COLO668 (cell line): ENCODE data around the gene FBN1.

ENCODE experiments used
- DNase-seq: peaks from one replicate; lab custom pipeline; 2025; ENCODE audit not compliant: unreplicated experiment; lab: John Stamatoyannopoulos, UW

Gene FBN1

DNA sequence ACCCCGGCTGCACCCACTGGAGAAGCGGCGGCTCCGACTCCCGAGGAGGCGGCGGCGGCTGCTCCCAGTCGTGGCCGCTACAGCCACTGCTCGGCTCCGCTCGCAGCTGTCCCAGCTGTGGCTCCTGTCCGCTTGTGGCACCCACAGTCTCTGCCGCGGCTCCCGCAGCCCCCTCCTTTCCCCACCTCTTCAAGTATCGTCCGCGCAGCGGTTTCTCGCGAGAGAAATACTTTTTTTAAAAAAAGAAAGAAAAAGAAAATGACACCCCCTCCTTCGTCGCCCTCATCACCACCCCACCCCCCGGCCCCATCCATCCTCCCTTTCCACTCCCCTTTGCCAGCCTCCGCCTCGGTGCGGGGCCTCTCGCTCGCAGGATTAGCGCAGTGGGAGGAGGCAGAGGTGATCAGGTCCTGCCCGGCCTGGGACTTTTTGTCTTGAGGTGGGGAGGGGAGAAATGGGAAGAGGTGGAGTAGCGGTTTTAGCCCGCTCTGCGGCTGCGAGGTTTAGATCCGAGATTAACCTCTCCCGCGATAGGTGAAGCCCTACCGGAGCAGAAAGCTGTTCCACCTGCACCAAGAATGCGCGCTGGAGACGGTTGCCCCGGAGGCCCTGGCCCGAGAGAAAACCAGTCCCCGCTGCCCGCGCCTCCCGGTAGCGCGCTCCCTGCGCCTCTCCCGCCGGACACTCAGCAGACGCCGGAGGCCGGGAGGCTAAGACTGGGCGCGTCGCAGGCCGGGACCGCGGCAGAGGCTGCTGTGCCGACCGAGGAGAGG is at the start of gene FBN1:
FBN1 (minus strand) TSS at position 152 of the 773 bp plus-strand sequence. CDS start 940 bp downstream, outside the sequence.
- DNase-seq: peak; percentile 56

DNA sequence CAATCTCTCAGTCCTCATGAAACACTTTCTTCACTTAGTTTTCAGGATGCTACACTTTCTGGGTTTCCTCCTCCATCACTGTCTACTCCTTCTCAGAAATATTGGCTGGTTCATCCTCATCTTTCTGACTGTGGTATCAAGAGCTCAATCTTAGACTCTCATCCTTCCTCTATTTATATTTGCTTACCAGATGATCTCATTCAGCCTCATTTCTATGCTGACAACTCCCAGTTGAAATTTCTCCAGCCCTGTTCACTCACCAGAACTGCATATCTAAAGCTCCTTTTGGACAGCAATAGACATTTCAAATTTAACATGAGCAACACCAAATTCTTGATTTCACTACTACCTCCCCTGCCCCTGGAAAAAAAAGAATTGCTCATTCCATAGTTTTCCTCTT is 48.0 kb upstream of the FBN1 start:
- no peak for DNase-seq

DNA sequence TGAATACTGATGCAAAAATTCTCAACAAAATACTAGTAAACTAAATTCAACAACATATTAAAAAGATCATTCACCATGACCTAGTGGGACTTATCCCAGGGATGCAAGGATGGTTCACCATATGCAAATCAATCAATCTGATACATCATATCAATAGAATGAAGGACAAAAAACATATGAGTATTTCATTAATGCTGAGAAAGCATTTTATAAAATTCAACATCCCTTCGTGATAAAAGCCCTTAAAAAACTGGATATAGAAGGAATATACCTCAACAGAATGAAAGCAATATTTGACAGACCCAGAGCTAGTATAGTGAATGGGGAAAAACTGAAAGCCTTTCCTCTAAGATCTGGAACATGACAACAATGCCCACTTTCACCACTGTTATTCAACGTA is 43.0 kb upstream of the FBN1 start:
- DNase-seq: no peak

DNA sequence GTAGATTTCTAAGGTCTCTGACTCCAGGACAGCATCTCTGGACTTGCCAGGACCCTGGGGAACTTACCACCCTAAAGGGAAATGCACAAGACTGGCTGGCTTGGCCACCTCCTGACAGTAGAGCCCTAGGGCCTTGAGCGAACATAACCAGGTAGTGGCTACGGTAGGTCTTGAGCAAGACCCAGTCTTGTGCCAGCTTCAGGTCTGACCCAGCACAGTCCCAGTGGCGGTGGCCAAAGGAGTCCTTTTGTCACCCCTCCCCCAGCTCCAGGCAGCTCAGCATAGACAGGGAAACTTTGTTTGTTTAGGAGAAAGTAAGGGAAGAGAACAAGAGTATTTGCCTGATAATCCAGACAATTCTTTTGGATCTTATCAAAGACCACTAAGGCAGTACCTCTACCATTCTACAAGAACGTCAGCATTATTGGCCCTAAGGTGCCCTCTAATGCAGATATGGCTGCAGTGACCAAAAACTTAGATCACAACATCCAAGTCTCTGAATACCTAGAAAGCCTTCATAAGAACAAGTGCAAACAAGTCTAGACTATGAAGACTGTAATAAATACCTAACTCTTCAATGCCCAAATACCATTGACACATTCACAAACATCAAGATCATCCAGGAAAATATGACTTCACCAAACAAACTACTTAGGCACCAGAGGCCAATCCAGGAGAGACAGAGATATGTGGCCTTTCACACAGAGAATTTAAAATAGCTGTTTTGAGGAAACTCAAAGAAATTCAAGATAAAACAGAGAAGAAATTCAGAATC is 38.7 kb upstream of the FBN1 start:
- DNase-seq: no peak

DNA sequence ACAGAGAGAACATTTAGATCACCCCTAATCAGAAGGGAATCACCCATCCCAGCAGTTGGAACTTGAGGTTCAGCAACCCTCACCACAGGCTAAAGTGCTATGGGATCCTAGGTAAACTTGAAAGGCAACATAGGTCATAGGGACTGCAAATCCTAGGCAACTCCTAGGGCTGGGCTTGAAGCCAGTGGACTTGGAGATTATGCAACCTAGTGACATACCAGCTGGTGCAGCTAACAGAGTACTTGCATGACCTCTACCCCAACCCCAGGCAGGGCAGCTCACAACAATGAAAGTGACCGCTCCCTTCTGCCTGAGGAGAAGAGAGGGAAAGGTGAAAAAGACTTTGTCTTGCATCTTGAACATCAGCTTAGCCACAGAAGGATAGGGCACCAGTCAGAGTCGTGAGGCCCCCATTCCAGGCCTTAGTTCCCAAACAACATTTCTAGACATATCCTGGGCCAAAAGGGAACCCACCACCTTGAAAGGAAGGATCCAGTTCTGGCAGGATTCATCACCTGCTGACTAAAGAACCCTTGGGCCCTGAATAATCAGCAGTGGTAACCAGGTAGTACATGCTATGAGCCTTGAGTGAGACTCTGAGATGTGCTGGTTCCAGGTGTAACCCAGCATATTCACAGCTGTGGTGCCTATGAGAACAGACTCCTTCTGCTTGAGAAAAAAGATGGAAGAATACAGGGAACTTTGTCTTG is 37.6 kb upstream of the FBN1 start:
- DNase-seq: no peak

DNA sequence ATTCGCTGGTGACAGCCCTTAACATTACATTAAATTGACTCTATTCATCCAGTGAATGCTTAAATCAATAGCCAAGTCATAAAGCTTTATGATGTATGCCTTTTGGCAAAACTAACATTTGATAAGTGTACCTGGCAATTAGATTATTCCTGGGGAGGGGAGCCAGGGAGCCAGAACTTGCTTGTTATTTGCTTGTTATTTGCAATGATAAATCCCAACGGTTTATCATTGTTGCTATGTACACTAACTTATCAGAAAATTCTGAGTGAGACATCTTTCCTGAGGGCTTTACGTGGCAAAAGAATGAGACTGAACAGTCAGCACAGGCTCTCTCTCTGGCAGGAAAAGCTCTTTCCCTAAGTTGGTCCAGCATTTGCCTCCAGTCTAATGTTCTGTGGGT is 35.8 kb upstream of the FBN1 start:
- DNase-seq: no peak

DNA sequence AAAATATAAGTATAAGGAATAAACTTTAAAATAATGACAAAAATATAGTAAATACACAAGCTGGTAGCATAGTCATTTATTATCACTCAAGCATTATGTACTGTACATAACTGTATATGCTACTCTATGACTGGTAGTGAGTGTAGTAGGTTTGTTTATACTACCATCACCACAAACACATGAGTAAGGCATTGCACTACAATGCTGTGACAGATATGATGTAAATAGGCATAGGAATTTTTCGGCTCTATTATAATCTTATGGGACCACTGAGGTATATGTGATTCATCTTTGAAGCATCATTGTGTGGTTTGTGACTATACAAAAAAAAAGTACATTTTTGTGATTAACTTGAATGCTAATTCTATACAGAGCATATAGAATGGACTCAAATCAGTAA is 35.3 kb upstream of the FBN1 start:
- no peak for DNase-seq

DNA sequence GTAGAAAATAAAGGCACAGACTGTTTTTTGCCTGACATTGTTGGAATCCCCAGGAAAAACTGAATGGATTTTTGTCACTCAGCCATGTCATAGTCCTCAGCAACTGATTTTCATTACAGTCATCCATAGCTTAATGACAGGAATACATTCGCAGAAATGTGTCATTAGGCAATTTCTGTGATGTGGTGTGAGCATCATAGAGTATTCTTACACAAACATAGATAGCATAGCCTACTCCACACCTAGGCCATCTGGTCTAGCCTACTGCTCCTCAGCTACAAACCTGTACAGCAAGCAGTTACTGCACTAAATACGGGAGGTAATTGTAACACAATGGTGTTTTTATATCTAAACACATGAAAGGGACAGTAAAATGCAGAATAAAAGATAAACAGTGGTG is 34.4 kb upstream of the FBN1 start:
- no peak for DNase-seq

DNA sequence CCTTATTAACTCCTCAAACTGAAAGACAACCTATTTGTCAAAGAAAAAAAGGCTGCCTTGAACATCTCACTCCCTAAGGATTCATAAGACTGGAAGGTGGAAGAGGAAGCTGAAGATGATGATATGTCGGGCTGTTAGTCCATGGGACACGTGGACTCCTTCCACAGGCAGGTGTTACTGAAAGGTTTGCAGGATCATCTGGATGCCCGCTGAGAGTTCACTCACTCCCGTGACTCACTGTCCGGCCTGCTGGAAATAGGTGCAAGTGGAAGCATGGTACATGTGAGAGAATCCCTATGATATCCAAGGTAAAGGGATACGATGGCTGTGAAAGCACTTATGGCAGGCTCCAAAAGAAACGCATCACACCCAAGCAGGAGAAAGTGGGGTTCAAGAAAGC is 33.3 kb upstream of the FBN1 start:
- no peak for DNase-seq

DNA sequence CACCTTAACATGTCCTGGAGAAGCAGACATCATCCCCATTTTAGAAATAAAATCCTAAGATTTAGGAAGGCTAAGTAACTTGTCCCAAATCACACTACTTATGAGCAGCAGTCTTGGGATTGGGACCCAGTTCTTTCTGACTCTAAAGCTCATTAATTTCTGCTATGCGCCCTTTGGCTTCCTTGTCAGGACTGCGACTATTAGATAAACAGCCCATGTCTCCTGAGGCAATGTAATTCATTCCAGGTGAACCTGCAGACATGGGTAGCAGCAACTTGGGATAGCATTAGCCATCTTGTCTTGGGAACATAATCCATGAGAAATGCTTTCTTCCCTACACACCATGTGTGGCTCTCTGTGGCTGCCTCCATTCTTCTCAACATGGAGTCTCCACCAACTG is 32.3 kb upstream of the FBN1 start:
- DNase-seq: no peak

DNA sequence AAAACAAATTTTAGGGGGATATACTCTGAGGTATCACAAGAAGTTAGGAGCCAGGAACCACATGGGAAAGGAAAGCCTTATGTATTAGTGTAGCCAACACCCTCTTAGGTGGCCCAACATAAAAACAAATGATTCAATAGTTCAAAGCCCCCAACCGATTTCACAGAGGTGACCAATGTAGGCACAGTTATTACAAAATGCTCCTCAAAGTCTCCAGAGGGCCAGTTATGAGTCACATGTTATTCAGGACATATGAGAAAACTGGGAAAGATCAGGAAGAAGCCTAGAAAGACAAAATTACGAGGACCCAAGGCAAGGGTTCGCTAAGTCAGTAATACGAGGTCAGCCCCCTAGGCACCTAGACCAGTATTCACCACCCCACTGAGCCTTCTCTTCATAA is 29.9 kb upstream of the FBN1 start:
- no peak for DNase-seq

DNA sequence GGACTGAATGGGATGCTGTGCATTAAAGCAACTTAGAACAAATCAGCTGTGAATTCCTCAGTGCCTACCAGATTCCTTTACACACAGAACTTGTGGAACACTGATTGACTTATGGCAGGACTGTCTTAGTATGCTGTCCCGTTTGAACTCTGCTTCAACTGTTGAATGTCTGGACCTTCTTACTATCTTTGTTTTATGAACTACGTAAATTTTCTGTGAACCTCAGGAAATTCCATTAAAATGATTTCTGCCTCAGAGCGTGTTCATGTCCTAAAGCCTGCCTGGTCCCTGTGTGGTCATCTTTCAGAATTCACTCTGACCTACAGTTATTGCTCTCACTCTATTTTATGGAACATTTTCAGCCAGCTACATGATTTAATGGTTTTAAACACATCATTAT is 29.4 kb upstream of the FBN1 start:
- DNase-seq: no peak

DNA sequence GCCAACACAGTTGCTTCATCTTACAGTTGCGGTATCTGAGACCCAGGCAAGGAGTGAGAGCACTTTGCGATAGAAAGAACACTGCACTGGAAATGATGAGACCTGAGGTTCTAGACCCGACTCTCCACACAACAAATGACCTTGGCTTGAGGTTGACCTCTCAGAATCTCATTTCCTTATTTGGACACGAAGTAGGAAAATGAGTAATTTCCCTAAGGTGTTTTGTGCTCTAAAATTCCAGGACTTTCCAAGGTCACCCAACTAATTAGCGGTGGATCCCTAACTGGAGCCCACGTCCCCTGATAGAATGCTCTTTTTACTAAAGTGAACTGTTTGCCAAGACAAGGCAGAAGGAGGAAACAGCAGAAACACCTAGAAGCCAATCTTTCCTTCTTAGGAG is 26.7 kb upstream of the FBN1 start:
- no peak for DNase-seq

DNA sequence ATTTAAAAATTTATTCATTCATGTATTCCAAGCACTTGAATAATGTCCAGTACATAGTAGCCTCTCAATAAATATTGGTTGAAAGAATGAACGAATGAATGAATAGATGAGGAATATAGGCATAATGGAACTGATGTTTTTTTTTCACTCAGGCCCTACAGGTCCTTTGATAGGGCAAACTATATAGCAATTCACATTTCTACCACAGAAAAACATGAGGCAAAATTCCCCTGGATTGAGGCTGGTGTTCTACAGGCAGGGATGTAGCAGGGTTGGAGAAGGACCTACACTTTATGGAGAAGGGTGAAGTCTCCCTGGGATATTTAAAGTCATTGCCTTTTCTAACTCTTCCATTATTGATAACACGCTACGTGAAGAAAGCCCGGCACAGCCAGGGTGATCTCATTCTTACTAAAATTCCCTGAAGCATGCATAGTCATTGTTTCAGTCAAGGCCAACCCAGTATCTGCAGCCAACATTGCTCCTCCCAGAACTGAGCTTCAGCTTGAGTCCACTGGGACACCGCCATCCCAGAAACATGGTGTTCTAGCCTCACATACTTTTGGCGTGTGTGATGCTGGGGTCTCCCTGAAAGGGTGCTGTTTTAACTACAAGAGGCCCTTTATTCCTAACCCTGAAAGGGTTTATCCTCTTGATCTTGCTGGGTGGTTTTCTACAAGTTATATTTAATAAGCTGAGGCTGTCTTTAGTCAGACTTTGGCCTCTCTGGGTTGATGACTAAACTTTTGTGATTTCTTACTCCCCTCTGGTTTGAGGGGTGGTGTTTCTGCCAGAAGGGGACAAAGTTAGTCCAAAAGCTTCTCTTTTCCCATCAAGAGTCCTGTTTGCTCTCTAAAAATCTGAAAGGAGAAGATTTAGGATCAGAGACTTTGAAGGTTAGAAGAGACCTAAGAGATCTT is 25.9 kb upstream of the FBN1 start:
- DNase-seq: no peak

DNA sequence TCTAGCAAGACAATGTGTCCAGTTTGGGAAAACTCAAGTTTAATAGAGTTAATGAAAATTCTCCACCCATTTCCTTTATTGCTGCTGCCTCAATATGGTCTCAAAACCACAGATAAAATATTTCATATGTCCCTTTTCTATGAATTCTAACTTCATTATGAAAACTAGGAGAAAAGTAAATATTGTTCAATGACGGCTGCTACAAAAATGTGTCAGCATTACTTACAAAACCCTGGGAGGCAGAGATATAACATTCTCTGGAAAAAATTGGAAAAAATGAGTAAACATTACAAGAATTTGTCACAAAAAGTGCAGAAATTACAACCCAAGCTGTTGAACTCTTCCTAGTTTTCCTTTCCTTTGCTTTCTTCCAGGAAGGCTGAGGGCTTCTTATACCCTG is 22.2 kb upstream of the FBN1 start:
- no peak for DNase-seq

DNA sequence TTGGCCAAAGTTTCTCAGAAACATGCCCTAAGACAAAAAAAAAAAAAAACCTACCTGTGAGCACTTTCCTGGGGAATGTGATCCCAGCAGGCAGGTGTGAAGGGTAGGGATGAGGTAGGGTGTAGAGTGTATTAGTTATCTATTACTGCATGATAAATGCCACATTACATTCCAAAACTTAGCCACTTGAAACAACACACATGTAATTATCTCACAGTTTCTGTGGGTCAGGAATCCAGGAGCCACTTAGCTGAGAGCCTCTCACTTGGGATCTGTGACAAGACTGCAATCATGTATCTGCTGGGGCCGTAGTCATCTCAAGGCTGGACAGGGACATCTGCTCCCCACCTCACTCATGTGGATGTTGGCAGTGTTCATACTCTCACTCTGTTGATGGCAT is 18.9 kb upstream of the FBN1 start:
- no peak for DNase-seq

DNA sequence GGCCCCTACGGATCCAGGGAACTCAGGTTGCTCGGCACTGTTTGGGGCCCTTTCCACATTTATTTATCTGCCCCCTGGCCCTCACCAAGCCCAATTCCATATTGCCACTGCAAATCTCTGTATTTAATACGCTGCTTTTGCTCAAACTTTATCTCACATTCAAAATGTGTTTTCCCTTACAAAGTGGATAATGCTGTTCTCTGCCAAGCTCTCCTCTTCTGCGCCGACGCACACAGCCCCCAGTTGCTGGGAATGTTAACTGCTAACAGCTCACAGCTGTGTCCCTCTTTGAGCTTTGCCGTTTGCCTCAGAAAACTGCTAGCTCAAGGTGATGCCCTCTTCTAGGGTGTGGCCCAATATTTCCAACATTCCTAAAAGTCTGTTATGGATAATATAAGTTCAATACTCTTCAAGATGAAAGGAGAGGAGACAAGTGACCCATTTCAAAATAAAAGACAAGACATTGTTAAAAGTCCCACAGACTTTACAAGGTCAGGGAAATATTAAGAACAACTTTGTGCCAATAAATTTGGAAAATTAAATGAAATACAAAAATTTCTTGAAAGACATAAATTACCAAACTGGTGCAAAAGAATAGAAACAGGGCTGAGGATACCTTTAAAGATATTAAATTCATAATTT is 12.6 kb upstream of the FBN1 start:
- no peak for DNase-seq

DNA sequence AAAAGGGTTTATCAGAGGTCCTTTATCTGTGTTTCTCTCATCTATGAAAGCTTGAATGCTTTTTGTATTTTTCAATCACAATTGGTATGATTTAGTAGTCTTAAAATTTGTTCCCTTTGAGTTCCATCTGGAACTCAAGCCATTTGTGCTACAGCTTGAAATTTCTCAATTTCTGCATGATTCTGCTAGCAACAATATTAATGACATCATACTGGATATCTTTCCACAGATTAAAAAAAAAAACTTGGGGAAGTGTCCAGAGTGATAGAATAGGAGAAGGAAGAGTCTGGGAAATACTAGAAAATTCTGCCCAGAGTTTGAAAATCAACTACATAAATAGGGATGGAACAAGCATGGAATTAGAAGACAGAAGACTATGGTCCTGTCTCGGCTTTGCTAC is 9.3 kb upstream of the FBN1 start:
- DNase-seq: no peak

DNA sequence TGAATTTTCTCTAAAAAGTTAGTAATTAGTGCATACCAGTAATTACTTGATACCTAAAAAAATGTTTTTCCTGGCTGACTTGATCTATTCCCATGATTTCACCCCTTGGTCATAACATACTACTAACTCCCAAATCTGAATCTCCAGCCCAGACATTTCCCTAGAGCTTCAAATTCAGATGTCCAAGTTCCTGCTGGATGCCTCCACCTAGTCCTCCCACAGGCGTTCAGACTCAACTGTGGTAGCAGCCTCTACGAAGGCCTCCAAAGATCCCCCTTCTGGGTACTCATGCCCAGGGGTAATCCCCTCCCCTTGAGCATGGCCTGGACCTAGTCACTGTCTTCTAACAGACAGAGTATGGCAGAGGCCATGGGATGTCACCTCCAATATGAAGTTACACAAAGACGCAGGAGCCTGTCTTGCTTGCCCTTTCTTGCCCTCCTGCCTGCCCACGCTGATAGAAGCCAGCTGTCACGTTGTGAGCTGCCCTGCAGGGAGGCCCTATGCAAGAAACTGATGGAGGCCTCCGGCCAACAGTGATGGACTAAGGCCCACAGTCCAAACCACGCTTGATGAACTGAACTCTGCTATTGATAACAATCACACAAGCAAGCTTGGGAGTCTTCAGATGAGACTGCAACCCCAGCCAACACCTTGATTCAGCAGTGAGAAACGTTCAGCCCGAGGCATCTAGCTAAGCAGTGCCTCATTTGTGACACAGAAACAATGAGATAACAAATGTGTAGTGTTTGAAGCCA is 8.6 kb upstream of the FBN1 start:
- DNase-seq: no peak

DNA sequence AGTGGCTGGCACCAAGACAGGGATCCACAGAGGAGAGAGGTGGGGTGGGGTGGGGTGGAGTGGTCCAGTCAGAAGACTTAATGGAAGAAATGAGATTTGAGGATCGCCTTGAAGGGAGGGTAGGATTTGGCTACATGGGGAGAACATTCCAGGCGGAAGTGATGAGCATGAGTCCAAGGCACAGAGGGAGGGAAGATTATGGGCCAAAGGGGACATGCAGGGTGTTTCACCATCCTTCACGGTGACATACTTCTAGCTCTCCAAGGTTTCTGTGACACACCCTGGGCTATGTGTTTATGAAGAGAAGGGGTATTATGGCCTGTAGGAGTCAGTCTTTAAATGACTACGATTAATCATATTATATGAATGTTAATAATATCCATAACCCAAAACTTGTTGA is 7.7 kb upstream of the FBN1 start:
- DNase-seq: no peak
